SK-N-MC (cell line): ENCODE measurements around the gene PTHLH.

Experiments
- DNase-seq: peaks from one replicate; pipeline ENCODE4 v3.0.0-alpha.2; 2011; ENCODE audit warnings: low read depth, low spot score
- H3K27ac ChIP-seq: fragments of 200-600 bp; sonication (generic); 2 replicates; pipeline ENCODE4 v1.5.1; 2016; ENCODE audit warnings: mixed run types
- H3K36me3 ChIP-seq: fragments of 200-600 bp; sonication (generic); 2 replicates; pipeline ENCODE4 v1.6.1; 2017; ENCODE audit warnings: antibody characterized with exemption, low read length, mixed read lengths; ENCODE audit not compliant: insufficient read depth
- H3K4me3 ChIP-seq: fragments of 200-600 bp; sonication (generic); 2 replicates; pipeline ENCODE4 v1.5.1; 2016
- H3K9ac ChIP-seq: fragments of 200-600 bp; sonication (generic); 2 replicates; pipeline ENCODE4 v1.8.0; 2017; ENCODE audit warnings: mixed run types, mixed read lengths; ENCODE audit not compliant: insufficient read length
- H3K9me3 ChIP-seq: fragments of 200-600 bp; sonication (generic); 2 replicates; pipeline ENCODE4 v1.6.1; 2017; ENCODE audit warnings: low read depth, mild to moderate bottlenecking, antibody characterized with exemption, low read length, moderate library complexity, mixed read lengths
- EZH2 ChIP-seq: fragments of 200-600 bp; sonication (generic); IDR thresholded peaks from one replicate; pipeline ENCODE4 v1.6.1; 2017; ENCODE audit warnings: antibody characterized with exemption
- FOXP2 ChIP-seq: optimal IDR thresholded peaks from 2 replicates; pipeline ENCODE3; 2011; ENCODE audit warnings: mild to moderate bottlenecking, moderate library complexity; ENCODE audit not compliant: insufficient read depth; ENCODE audit errors: extremely low read length, control extremely low read depth
- POLR2AphosphoS5 ChIP-seq: IDR thresholded peaks from 2 replicates; pipeline ENCODE4 v1.6.1; 2012; ENCODE audit warnings: mild to moderate bottlenecking, low read depth, low read length, borderline replicate concordance

The PTHLH gene

DNA sequence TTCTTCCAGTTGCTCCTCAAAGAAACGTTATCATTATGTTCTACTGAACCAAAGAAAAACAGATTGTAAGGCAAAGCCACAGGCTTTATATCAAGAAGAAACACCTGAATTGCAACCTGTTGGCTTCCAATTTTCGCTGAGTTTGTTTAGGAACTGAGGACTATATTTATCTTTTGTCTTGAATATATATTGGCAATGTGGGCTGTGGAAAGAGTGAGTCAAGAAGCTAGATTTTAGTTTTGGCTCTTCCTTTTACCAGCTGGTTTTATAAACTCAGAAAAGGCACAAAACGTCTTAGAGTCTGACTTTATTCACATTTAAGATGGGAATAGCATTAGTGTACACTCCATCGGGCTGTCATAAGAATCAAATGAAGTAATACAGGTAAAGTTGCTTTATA, 10.4 kb upstream of the PTHLH start:
- no peaks in the 10 kb centered on the region for H3K36me3 ChIP-seq
- no peak for DNase-seq
- no peaks in the 10 kb centered on the region for H3K9me3 ChIP-seq
- no peak overlapping the region for H3K4me3 ChIP-seq
- no peak overlapping the region for H3K27ac ChIP-seq
- no peak overlapping the region for H3K9ac ChIP-seq
- no peak for TF ChIP-seq FOXP2
- TF ChIP-seq POLR2AphosphoS5, result no peak
- no peak for TF ChIP-seq EZH2

- Histone ChIP-seq H3K27ac (no peak overlapping the region), H3K9ac (no peak overlapping the region), H3K9me3 (no peaks in the 10 kb centered on the region), H3K36me3 (no peaks in the 10 kb centered on the region), H3K4me3 (no peak overlapping the region)
- DNase-seq, result no peak
- TF ChIP-seq EZH2 (no peak), POLR2AphosphoS5 (no peak), FOXP2 (no peak)
Observed at GRCh38 chr12:27982385-27982784, 9.9 kb upstream of the PTHLH start.

DNA sequence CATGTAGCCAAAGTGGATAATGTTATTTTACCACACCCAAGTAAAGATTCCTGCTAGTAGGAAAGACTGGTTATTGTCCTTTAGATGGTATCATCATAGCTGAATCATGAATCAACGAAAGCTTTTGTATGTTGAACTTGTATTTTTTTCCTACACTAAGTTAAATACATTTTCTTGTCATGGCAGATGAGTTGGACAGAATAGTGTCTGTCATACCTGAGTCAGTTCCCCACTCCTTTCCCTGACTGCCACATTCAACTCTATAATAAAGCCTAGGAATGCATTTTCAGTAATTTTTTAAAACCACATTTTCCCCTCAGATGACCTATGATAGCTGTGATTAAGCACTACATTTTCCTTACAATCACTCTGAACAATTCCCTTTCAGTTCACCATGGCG, 9.3 kb upstream of the PTHLH start:
- no peak overlapping the region for H3K4me3 ChIP-seq
- H3K9me3 ChIP-seq, result no peaks in the 10 kb centered on the region
- no peaks in the 10 kb centered on the region for H3K36me3 ChIP-seq
- no peak overlapping the region for H3K27ac ChIP-seq
- DNase-seq, result no peak
- no peak overlapping the region for H3K9ac ChIP-seq
- TF ChIP-seq EZH2 (no peak), FOXP2 (no peak), POLR2AphosphoS5 (no peak)

DNA sequence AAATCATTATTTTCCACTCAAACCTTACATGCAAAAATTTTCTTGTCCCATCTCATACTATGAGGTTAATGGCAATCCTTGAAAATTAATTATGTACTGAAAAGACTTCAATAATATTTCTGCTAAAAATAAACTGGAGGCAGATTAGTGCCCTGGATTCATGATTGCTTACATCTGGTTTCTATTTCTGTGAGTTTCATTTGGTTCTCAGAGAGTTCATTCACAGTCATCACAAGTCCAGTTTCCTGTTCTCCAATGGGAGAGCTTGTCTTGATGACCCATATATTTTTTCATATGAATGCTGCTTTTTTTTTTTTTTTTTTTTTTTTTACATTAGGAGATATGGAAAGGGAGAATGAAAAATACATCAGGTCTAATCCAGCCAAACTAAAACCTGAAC, 6.6 kb upstream of the PTHLH start:
- no peak for TF ChIP-seq EZH2
- TF ChIP-seq FOXP2, result no peak
- no peak for DNase-seq

GRCh38 chr12:27975222-27976136, 2.9 kb upstream of the PTHLH start:
- Histone ChIP-seq H3K9me3 (no peaks in the 10 kb centered on the region), H3K36me3 (no peaks in the 10 kb centered on the region), H3K4me3 (peak overlapping the region; percentile 69), H3K27ac (no peak overlapping the region), H3K9ac (no peak overlapping the region)
- TF ChIP-seq EZH2 (peak; percentile 69), POLR2AphosphoS5 (no peak)
- no peak for DNase-seq

More for the DNA sequence above, 6.6 kb upstream of the PTHLH start:
- no peak overlapping the region for H3K4me3 ChIP-seq
- no peaks in the 10 kb centered on the region for H3K36me3 ChIP-seq
- no peak overlapping the region for H3K9ac ChIP-seq
- H3K9me3 ChIP-seq, result no peaks in the 10 kb centered on the region
- H3K27ac ChIP-seq, result no peak overlapping the region

DNA sequence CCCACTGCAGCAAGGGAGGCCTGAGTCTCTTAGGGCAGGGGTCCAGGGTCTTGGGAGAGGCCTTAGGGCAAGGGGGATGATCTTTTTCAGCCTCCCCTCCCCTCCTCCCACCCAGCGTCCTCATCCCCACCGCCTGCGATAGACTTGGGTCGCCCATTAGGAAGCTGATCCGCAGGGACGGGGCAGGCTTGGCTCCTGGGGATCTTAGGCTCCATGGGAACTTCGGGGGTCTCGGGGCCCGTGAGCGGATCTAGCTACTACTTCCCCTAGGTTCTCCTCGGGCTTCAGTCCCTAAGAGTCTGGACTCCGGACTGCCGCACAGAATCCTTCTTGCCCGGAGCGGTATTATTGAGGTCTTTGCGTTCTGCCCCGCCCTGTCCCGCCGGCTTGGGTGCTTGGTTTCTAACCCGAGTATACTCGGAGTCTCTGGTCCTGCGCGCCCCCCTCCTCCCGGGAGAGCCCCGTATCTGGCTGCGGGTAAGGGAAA, 2.2 kb upstream of the PTHLH start:
- TF ChIP-seq EZH2, result no peak
- no peak for TF ChIP-seq POLR2AphosphoS5
- no peak for TF ChIP-seq FOXP2

GRCh38 chr12:27973487-27973890, 956 bp upstream of the PTHLH start:
- DNase-seq, result no peak
- TF ChIP-seq POLR2AphosphoS5 (no peak), FOXP2 (no peak), EZH2 (no peak)
- no peak overlapping the region for H3K27ac ChIP-seq

More for the DNA sequence above, 2.2 kb upstream of the PTHLH start:
- no peak overlapping the region for H3K9ac ChIP-seq
- no peaks in the 10 kb centered on the region for H3K36me3 ChIP-seq
- no peaks in the 10 kb centered on the region for H3K9me3 ChIP-seq
- no peak for DNase-seq
- no peak overlapping the region; the same call in 1 of the 2 replicates for H3K4me3 ChIP-seq
- no peak overlapping the region for H3K27ac ChIP-seq

GRCh38 chr12:27971606-27972005, 927 bp downstream of the PTHLH start:
- DNase-seq, result no peak
- no peak overlapping the region for H3K4me3 ChIP-seq
- H3K36me3 ChIP-seq, result no peaks in the 10 kb centered on the region
- H3K9me3 ChIP-seq, result no peaks in the 10 kb centered on the region
- no peak overlapping the region for H3K27ac ChIP-seq
- no peak overlapping the region for H3K9ac ChIP-seq
- TF ChIP-seq FOXP2 (no peak), EZH2 (no peak), POLR2AphosphoS5 (no peak)

More at GRCh38 chr12:27973487-27973890, 956 bp upstream of the PTHLH start:
- Histone ChIP-seq H3K36me3 (no peaks in the 10 kb centered on the region), H3K9me3 (no peaks in the 10 kb centered on the region), H3K9ac (no peak overlapping the region), H3K4me3 (no peak overlapping the region)

- Histone ChIP-seq H3K9ac (no peak overlapping the region), H3K4me3 (no peak overlapping the region), H3K27ac (no peak overlapping the region), H3K9me3 (no peaks in the 10 kb centered on the region), H3K36me3 (no peaks in the 10 kb centered on the region)
- DNase-seq, result no peak
- TF ChIP-seq POLR2AphosphoS5 (no peak), EZH2 (no peak), FOXP2 (no peak)
Observed at GRCh38 chr12:27971121-27971489, 1.4 kb downstream of the PTHLH start.
